Measurements from ENCODE around the gene TMEM72. TPM values are rescaled to one million over a fixed set of nuclear protein-coding genes. Genes with fewer than 3 reads are reported as not detected.

Gene TMEM72
- polyA plus RNA-seq, 2 of the 4 experiments (the other 2 are of a cell fraction), result not detected

DNA sequence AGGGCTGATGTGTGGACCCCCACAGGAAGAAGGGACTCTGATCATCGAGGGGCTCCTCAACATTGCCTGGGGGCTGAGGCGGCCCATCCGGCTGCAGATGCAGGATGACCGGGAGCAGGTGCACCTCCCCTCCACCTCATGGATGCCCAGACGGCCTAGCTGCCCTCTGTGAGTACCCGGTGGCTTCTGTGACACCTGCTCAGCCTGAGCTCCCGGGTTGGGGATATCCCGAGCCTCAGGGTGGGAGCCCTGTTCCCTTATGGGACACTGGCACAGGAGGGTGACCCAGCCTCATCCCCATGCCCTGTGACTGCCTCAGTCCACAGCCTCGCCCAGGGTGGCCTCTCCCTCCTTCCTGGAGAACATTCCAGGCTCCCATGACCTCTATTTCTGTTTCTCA, 71.4 kb downstream of the TMEM72 start:
- no peak for DNase-seq (ENCODE audit: low read depth in 1 of 2, low spot score in 1 of 2)
- ChIA-PET POLR2A (no interaction called here), CTCF (interaction anchor here (1.1 to 9.7 kb wide), 3 partner anchors 17 to 50 kb away, joined by 3 to 69 read pairs (median 3); no protein-coding TSS in a partner anchor)
- WGBS (ENCODE audit: missing lambda C conversion rate), result 80% methylated on average over 2 of the region's 9 CpGs
- no peak for FAIRE-seq
- peaks cover 58% of the 10 kb centered on the region for H3K4me1 ChIP-seq
- peak overlapping the region; percentile 82 to 92 for H3K27ac ChIP-seq
- H3K4me2 ChIP-seq, result no peak overlapping the region
- TF ChIP-seq GATA3 (IDR thresholded peaks at IDR 0.05; ENCODE audit: borderline replicate concordance), result no peak
- no peak for TF ChIP-seq RNF2 (IDR thresholded peaks at IDR 0.05; ENCODE audit: borderline replicate concordance, low read depth)
- TF ChIP-seq HOXA7 (CRISPR knock-in tag; IDR thresholded peaks at IDR 0.05), result no peak
- TF ChIP-seq CEBPB (IDR thresholded peaks at IDR 0.05), result no peak
- no peak for TF ChIP-seq TP53 (CRISPR knock-in tag; IDR thresholded peaks at IDR 0.05)
- TF ChIP-seq MAFK (IDR thresholded peaks at IDR 0.05; ENCODE audit: partially characterized antibody), result no peak
- TF ChIP-seq NFE2L2 (conservative IDR thresholded peaks at IDR 0.05; ENCODE audit: low read length), result no peak
- no peak for TF ChIP-seq SMC3 (IDR thresholded peaks at IDR 0.05)
- TF ChIP-seq, protein P1, sequence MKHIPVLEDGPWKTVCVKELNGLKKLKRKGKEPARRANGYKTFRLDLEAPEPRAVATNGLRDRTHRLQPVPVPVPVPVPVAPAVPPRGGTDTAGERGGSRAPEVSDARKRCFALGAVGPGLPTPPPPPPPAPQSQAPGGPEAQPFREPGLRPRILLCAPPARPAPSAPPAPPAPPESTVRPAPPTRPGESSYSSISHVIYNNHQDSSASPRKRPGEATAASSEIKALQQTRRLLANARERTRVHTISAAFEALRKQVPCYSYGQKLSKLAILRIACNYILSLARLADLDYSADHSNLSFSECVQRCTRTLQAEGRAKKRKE (CRISPR knock-in tag; IDR thresholded peaks at IDR 0.05; ENCODE audit: low read depth), result no peak
- no peak for TF ChIP-seq ZC3H11A (IDR thresholded peaks at IDR 0.05)
- TF ChIP-seq, protein P2, sequence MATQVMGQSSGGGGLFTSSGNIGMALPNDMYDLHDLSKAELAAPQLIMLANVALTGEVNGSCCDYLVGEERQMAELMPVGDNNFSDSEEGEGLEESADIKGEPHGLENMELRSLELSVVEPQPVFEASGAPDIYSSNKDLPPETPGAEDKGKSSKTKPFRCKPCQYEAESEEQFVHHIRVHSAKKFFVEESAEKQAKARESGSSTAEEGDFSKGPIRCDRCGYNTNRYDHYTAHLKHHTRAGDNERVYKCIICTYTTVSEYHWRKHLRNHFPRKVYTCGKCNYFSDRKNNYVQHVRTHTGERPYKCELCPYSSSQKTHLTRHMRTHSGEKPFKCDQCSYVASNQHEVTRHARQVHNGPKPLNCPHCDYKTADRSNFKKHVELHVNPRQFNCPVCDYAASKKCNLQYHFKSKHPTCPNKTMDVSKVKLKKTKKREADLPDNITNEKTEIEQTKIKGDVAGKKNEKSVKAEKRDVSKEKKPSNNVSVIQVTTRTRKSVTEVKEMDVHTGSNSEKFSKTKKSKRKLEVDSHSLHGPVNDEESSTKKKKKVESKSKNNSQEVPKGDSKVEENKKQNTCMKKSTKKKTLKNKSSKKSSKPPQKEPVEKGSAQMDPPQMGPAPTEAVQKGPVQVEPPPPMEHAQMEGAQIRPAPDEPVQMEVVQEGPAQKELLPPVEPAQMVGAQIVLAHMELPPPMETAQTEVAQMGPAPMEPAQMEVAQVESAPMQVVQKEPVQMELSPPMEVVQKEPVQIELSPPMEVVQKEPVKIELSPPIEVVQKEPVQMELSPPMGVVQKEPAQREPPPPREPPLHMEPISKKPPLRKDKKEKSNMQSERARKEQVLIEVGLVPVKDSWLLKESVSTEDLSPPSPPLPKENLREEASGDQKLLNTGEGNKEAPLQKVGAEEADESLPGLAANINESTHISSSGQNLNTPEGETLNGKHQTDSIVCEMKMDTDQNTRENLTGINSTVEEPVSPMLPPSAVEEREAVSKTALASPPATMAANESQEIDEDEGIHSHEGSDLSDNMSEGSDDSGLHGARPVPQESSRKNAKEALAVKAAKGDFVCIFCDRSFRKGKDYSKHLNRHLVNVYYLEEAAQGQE (IDR thresholded peaks at IDR 0.05), result no peak
- TF ChIP-seq, protein P3, sequence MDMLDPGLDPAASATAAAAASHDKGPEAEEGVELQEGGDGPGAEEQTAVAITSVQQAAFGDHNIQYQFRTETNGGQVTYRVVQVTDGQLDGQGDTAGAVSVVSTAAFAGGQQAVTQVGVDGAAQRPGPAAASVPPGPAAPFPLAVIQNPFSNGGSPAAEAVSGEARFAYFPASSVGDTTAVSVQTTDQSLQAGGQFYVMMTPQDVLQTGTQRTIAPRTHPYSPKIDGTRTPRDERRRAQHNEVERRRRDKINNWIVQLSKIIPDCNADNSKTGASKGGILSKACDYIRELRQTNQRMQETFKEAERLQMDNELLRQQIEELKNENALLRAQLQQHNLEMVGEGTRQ (IDR thresholded peaks at IDR 0.05), result no peak
- no peak for TF ChIP-seq RAD21 (conservative IDR thresholded peaks at IDR 0.05 in 1 of 2, IDR thresholded peaks at IDR 0.05 in 1 of 2)
- no peak for TF ChIP-seq POLR2AphosphoS2 (conservative IDR thresholded peaks at IDR 0.05; ENCODE audit: low read length)
- H3K9me3 ChIP-seq, result no peaks in the 10 kb centered on the region
- ATAC-seq, result no peak
- no peak overlapping the region for H3K4me3 ChIP-seq

DNA sequence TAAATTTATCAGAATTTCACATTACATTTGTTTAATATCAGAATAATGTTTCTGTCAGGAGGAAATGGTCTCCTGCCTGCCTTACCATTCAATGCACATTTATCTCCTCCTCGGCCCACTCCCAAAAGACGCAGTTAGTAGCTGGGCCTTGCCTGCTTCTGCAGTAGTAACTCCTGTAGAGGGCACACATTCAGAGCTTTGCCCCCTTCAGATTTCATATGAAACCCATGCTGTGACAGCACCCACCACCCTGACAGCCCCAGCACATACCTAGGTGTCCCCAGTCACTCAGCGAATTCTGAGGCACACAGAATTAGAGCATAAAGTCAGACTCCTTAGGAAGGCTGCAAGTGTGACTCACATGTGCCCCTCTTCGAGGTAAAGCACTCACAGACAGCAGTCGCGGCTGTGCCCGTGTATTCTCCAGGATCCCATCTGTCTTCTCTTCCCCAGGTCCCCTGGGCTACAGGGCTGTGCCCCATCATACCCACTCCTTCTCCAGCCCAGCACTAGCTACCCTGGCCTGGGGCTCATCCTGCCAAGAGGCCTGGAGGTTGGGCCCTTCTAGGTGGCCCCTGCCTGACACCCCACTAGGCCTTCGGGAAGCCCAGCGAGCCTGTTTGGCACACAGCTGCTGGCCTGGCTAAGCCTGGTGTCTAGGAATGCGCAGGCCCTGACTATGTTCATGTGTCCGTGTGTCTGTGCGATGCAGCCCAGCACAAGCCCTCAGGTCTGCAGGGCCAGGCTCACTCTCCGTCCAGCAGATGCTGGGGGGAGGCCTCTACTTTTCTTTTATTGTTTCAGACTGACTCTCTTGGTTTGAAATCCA, 72.1 kb downstream of the TMEM72 start:
- CTCF ChIA-PET, result interaction anchor here (1.0 to 1.1 kb wide), 2 partner anchors 17 to 51 kb away, joined by 3 to 4 read pairs; no protein-coding TSS in a partner anchor
- 96% methylated on average over 11 of the region's 13 CpGs for WGBS (ENCODE audit: missing lambda C conversion rate)
- peaks cover 53% of the 10 kb centered on the region for H3K4me1 ChIP-seq
- no peaks in the 10 kb centered on the region for H3K9me3 ChIP-seq
- FAIRE-seq (no peak), ATAC-seq (no peak), DNase-seq (ENCODE audit: low read depth in 1 of 2, low spot score in 1 of 2) (no peak)
- no peak for TF ChIP-seq HEYL (CRISPR knock-in tag; IDR thresholded peaks at IDR 0.05)
- TF ChIP-seq, protein P4, sequence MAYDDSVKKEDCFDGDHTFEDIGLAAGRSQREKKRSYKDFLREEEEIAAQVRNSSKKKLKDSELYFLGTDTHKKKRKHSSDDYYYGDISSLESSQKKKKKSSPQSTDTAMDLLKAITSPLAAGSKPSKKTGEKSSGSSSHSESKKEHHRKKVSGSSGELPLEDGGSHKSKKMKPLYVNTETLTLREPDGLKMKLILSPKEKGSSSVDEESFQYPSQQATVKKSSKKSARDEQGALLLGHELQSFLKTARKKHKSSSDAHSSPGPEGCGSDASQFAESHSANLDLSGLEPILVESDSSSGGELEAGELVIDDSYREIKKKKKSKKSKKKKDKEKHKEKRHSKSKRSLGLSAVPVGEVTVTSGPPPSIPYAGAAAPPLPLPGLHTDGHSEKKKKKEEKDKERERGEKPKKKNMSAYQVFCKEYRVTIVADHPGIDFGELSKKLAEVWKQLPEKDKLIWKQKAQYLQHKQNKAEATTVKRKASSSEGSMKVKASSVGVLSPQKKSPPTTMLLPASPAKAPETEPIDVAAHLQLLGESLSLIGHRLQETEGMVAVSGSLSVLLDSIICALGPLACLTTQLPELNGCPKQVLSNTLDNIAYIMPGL (CRISPR knock-in tag; IDR thresholded peaks at IDR 0.05; ENCODE audit: borderline replicate concordance), result no peak
- no peak for TF ChIP-seq ZNF302 (CRISPR knock-in tag; IDR thresholded peaks at IDR 0.05)
- TF ChIP-seq SREBF2 (IDR thresholded peaks at IDR 0.05), result no peak
- TF ChIP-seq ESRRA (IDR thresholded peaks at IDR 0.05; ENCODE audit: borderline replicate concordance, low read length), result no peak
- no peak for TF ChIP-seq RAD21 (conservative IDR thresholded peaks at IDR 0.05 in 1 of 2, IDR thresholded peaks at IDR 0.05 in 1 of 2)
- TF ChIP-seq RCOR1 (IDR thresholded peaks at IDR 0.05; ENCODE audit: low read depth, low read length), result no peak
- no peak for TF ChIP-seq RNF2 (IDR thresholded peaks at IDR 0.05; ENCODE audit: borderline replicate concordance, low read depth)
- TF ChIP-seq PHF8 (IDR thresholded peaks at IDR 0.05; ENCODE audit: borderline replicate concordance, low read depth), result no peak
- TF ChIP-seq EP300 (IDR thresholded peaks at IDR 0.05), result no peak
- TF ChIP-seq POLR2AphosphoS2 (conservative IDR thresholded peaks at IDR 0.05; ENCODE audit: low read length), result no peak
- no peak for TF ChIP-seq JUNB (IDR thresholded peaks at IDR 0.05)
- no peak for TF ChIP-seq JUN (IDR thresholded peaks at IDR 0.05)
- TF ChIP-seq RARB (CRISPR knock-in tag; IDR thresholded peaks at IDR 0.05), result no peak
- no peak overlapping the region for H3K4me2 ChIP-seq
- H3K27ac ChIP-seq, result peak overlapping the region; percentile 82 to 92; a peak in 5 of 6 replicates
- H3K4me3 ChIP-seq, result no peak overlapping the region
- POLR2A ChIA-PET, result no interaction called here
